Glomerular endothelial cell (primary cell): ENCODE data around the gene TMPRSS11F. TPM values are rescaled to one million over a fixed set of nuclear protein-coding genes. Genes with fewer than 3 reads are reported as not detected.

Experiments used
- DNase-seq: peaks from one replicate; pipeline ENCODE4 v3.0.0-alpha.2; 2011; ENCODE audit warnings: low read depth, low spot score; ENCODE audit errors: extremely low read depth
- total RNA-seq: library from RNA; depleted of rRNA; stranded (reverse); fragments of >200 nt; gene quantifications from 2 replicates; pipeline ENCODE4 v1.2.3, GENCODE V29; 2015

Gene TMPRSS11F
- total RNA-seq, 1 donor from 2014 or later, result not detected

- no peak for DNase-seq
These were observed 49.7 kb downstream of the TMPRSS11F start for GRCh38 chr4:68079928-68080327.

DNA sequence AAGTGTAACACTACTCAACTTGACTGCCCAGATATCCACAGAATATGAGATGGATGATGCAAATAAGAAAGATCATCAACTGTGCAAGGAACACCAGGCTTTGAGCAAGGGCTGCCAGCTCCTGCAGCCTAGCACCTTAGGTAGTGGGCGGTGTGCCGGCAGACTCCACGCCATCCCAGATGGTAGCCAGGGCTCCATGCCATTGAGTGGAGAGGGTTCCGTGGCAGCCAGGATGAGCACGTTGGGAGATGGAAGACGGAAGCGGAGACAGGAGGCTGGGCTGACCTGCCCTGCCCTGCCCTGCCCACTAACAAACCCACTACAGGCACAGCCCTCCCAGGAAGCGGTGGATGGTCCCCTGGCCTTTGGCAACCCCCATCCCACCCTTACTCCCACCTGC lies 51.9 kb downstream of the TMPRSS11F start:
- no peak for DNase-seq

DNA sequence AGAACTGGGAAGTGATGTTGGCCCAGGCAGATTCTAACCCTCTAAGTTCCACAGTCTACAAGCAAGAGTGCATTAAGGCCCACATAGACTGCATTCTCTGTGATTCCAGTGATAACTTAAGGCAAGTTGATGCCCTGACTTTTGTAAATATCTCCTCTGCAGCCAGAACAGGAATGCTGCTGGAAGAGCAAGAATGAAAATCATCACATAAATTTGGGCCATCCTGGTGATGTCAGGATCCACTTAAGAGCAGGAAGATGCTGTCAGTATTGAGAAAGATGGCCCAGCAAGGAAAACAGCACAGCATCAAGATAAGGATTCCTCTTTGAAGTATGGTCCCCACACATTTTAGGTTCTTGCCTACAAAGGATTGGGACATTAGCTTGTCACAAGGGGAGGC lies 52.4 kb downstream of the TMPRSS11F start:
- DNase-seq, result no peak

GRCh38 chr4:68076194-68076593 lies 53.5 kb downstream of the TMPRSS11F start:
- no peak for DNase-seq

DNA sequence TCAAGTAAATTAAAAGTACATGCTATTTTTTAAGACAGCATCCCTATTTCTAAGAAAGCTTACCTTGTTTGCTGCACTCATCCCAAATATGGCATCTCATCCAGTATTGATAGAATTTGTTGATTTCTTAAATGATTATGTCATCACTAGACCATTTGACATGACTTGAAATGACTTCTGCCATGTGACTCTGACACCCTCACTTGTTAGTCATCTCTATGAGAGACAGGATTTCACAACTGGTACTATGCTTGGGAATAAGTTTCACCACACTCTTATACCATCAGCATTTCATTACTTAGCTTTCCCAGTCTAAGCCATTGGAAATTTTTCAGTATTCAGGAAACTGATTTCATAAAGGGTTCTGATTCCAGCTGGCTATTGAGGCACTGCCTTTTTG lies 55.3 kb downstream of the TMPRSS11F start:
- no peak for DNase-seq

DNA sequence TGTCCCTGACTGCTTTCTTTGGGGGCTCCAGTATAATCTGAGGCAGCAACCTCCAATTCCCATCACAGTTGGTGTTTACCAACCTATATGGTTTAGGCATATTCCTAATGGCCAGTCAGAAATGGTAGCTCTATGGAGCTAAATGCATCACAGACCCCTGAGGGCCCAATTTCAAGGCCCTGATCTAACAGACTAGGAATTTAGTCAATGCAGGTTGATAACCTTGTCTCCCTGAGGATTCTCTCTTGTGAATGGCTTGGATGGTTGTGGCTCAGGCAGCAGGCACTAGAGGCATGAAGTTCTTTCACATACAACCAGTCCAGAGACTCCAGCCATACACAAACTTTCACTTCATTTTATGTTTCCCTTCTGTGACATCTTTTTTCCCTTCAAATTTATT lies 59.4 kb downstream of the TMPRSS11F start:
- no peak for DNase-seq

GRCh38 chr4:68062501-68062900 lies 67.2 kb downstream of the TMPRSS11F start:
- DNase-seq, result no peak

GRCh38 chr4:68038272-68038671 lies 91.4 kb downstream of the TMPRSS11F start:
- no peak for DNase-seq

- no peak for DNase-seq
These were observed 108.5 kb downstream of the TMPRSS11F start for GRCh38 chr4:68021185-68021584.

DNA sequence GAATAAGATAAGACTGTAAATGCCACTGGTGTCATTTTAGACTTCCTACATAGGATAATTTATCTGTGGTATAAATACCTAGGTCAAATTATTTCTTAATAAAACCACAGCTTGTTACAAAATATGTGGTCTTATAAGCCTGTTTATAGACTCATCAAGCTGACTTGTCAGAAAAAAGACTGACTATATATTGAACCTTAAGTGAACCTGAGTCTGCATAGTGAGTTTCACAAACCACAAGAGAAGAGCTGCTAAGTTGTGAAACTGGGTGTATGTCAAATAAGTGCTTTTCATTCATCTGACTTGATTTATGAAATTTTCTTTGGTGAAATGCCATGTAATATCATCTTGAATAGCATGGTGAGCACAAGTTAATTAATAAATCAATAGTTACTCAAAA lies 118.0 kb downstream of the TMPRSS11F start:
- DNase-seq, result no peak

Other genes starting within 250 kb of the TMPRSS11F start
- gene TMPRSS11D, start 245.9 kb downstream of the TMPRSS11F start, total RNA-seq, result not detected in 2 replicates
- not detected in 2 replicates for gene TMPRSS11A, start 166.4 kb downstream of the TMPRSS11F start, total RNA-seq
- gene TMPRSS11B, start 115.8 kb upstream of the TMPRSS11F start, total RNA-seq, result not detected in 2 replicates
- 34.7 and 50.1 TPM in 2 replicates for gene YTHDC1, start 220.2 kb upstream of the TMPRSS11F start, total RNA-seq